ENCODE data around the gene MXRA8. TPM values are rescaled to one million over a fixed set of nuclear protein-coding genes. Genes with fewer than 3 reads are reported as not detected.
A peak's percentile ranks its signal among the peaks of the same experiment; 100 is the strongest.

Gene MXRA8
- total RNA-seq, 1 donor from 2014 or later = not detected

DNA sequence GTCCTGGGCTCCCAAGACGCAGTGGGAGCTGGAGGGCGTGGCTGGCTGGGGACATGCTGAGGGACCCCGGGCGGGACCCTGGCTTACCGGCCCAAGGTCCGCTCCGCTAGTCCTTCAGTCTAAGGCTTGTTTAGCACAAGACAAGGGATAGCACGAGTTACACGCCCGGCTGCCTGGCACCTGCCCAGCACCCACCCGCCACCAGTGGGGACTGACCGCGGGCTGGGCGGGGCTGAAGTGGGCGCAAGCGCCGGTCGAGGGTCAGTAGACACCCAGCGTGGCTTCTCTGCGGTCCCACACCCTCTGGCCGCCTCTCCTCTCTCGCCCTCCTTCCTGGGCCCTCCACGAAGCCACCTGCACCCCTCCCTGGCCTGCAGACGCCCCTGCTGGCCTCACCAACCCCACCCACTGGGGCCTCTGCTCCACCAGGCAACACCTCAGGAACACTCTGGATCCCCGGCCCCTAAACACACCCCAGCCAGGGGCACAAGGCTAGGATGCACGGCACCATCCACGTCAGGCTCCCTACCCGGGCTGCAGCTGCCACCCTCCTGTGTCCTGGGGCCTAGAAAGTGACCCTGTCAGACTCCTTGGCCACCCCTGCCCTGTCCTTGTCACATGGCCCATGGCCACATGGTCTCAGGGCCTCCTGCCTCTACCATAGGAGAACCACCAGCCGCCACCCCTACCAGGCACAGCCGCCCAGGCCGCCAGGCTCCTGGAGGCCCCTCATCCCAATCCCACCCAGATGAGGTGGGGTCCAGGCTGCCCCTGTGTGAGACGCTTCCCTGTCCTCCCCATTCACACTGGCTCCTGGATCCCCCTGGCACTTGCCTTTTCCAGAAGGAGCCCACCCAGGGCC, 21.2 kb downstream of the MXRA8 start:
- no peak for DNase-seq (ENCODE audit: low read depth in 2 of 2)

DNA sequence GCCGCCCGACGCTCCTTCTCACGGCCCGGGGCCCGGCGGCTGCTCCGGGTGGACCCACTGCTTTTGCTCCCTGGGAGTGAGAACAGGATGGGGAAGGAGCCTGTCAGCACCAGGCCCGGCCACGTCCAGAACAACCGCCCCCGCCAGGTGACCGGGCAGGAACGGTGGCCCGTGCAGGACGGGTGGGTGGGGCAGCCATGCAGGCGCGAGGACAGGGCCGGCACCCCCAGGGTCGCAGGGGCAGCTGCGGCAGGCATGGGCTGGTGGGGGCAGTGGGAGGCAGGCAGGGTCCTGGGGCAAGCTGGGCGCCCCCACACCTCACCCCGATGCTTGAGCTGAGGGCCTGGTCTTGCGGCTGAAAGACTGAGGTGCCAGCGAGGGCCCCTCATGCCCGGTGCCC, 21.9 kb downstream of the MXRA8 start:
- no peak for DNase-seq (ENCODE audit: low read depth in 2 of 2)

DNA sequence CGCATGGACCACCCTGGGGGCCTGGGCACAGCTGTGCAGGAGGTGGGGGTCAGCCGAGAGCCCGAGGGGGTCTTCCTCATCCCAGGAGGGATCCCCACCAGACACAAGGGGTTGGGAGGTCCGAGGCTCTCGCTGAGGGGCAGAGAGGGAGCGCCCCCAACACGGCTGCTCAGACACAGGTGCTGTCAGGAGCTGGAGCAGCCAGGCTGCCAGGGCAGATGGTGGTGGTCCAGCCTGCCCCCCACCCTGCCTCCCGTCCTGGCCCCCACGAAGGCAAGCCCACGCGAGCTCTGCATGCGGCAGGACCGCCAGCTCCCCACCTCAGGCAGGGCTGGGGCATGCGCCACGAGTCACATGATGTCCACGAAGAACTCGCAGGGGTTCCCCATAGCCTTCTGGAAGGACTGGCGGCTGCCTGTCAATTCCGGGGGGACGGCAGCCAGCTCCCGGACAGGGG, 22.5 kb downstream of the MXRA8 start:
- DNase-seq (ENCODE audit: low read depth in 2 of 2) = no peak

- no peak for DNase-seq (ENCODE audit: low read depth in 2 of 2)
Observed at GRCh38 chr1:1335283-1335682, 23.1 kb downstream of the MXRA8 start.

DNA sequence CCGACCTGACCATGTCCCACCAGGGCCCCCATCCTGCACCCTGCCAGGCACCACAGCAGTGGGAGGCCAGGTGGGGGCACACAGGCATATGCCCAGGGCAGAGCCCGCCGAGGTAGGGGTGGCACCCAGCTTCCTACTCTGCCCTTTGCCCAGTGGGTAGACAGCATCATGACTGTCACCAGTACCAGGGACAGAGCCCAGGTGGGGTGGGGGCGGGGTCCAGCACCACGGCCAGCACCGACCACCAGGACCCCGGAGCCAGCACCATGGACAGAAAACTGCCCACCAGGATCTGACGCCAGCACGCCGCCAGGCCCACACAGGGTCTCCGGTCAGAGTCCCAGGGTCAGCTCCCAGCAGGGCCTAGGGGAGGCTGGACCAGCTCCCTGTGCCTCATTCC, 23.5 kb downstream of the MXRA8 start:
- DNase-seq (ENCODE audit: low read depth in 2 of 2) = no peak

DNA sequence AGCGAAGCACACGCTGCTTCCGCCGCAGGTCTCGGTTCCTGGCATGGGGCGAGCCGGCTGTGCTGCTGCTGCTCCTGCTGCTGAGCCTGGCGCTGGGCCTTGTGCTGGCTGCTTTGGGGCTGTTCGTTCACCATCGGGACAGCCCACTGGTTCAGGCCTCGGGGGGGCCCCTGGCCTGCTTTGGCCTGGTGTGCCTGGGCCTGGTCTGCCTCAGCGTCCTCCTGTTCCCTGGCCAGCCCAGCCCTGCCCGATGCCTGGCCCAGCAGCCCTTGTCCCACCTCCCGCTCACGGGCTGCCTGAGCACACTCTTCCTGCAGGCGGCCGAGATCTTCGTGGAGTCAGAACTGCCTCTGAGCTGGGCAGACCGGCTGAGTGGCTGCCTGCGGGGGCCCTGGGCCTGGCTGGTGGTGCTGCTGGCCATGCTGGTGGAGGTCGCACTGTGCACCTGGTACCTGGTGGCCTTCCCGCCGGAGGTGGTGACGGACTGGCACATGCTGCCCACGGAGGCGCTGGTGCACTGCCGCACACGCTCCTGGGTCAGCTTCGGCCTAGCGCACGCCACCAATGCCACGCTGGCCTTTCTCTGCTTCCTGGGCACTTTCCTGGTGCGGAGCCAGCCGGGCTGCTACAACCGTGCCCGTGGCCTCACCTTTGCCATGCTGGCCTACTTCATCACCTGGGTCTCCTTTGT, 24.7 kb downstream of the MXRA8 start:
- no peak for DNase-seq (ENCODE audit: low read depth in 2 of 2)

- DNase-seq (ENCODE audit: low read depth in 2 of 2) = no peak
Observed at GRCh38 chr1:1332774-1333480, 25.4 kb downstream of the MXRA8 start.

DNA sequence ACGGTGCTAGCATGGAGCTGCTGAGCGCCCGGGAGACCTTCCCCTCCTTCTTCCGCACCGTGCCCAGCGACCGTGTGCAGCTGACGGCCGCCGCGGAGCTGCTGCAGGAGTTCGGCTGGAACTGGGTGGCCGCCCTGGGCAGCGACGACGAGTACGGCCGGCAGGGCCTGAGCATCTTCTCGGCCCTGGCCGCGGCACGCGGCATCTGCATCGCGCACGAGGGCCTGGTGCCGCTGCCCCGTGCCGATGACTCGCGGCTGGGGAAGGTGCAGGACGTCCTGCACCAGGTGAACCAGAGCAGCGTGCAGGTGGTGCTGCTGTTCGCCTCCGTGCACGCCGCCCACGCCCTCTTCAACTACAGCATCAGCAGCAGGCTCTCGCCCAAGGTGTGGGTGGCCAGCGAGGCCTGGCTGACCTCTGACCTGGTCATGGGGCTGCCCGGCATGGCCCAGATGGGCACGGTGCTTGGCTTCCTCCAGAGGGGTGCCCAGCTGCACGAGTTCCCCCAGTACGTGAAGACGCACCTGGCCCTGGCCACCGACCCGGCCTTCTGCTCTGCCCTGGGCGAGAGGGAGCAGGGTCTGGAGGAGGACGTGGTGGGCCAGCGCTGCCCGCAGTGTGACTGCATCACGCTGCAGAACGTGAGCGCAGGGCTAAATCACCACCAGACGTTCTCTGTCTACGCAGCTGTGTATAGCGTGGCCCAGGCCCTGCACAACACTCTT, 26.2 kb downstream of the MXRA8 start:
- no peak for DNase-seq (ENCODE audit: low read depth in 2 of 2)

DNA sequence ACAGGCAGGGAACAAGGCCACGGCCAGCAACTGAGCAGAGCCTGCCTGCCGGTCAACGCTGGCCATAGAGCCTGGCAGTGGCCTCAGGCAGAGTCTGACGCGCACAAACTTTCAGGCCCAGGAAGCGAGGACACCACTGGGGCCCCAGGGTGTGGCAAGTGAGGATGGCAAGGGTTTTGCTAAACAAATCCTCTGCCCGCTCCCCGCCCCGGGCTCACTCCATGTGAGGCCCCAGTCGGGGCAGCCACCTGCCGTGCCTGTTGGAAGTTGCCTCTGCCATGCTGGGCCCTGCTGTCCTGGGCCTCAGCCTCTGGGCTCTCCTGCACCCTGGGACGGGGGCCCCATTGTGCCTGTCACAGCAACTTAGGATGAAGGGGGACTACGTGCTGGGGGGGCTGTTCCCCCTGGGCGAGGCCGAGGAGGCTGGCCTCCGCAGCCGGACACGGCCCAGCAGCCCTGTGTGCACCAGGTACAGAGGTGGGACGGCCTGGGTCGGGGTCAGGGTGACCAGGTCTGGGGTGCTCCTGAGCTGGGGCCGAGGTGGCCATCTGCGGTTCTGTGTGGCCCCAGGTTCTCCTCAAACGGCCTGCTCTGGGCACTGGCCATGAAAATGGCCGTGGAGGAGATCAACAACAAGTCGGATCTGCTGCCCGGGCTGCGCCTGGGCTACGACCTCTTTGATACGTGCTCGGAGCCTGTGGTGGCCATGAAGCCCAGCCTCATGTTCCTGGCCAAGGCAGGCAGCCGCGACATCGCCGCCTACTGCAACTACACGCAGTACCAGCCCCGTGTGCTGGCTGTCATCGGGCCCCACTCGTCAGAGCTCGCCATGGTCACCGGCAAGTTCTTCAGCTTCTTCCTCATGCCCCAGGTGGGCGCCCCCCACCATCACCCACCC, 27.0 kb downstream of the MXRA8 start, which contains the start of gene TAS1R3:
Gene TAS1R3, plus strand, starts transcription at position 213 of the 898 bp plus-strand sequence. Its CDS starts 66 bp downstream, at position 279.
- DNase-seq (ENCODE audit: low read depth in 2 of 2) = no peak

DNA sequence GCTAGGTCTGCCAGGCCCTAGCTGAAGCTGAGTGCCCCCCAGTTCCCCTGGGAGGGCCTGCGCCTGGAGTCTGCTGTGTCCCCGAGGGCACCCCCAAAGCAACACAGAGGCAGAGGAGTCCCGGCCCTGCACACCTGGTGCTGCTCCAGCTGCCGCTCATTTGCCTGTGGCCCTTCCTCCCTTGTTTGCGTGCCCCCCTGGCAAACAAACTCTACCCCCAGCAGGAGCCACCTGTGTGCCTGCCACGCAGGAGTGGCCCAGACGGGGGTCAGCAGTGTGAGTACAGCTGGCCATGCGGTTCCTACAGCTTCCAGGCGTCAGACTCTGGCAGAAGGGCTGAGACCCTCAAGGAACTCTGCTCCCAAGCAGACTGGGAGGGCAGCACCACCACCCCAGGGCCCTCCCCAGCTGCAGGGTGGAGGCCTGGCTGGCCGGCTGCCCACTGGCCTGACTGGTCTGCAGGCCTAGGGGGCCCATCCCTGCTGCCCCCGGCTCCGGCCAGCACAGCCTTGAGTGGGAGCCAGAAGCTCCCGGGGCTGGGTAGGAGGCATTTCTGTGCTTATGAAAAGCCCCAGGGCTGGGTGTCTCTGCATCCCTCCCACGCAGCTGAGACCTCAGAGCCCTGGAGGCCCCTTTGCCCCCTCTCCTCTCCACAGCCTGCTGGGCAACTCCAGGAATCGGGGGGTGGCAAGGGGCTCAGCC, 27.8 kb downstream of the MXRA8 start:
- no peak for DNase-seq (ENCODE audit: low read depth in 2 of 2)

GRCh38 chr1:1329304-1330210, 28.8 kb downstream of the MXRA8 start:
- no peak for DNase-seq (ENCODE audit: low read depth in 2 of 2)

- no peak for DNase-seq (ENCODE audit: low read depth in 2 of 2)
Observed at GRCh38 chr1:1328254-1328653, 30.1 kb downstream of the MXRA8 start.

GRCh38 chr1:1327291-1327690, 31.1 kb downstream of the MXRA8 start:
- no peak for DNase-seq (ENCODE audit: low read depth in 2 of 2)

DNA sequence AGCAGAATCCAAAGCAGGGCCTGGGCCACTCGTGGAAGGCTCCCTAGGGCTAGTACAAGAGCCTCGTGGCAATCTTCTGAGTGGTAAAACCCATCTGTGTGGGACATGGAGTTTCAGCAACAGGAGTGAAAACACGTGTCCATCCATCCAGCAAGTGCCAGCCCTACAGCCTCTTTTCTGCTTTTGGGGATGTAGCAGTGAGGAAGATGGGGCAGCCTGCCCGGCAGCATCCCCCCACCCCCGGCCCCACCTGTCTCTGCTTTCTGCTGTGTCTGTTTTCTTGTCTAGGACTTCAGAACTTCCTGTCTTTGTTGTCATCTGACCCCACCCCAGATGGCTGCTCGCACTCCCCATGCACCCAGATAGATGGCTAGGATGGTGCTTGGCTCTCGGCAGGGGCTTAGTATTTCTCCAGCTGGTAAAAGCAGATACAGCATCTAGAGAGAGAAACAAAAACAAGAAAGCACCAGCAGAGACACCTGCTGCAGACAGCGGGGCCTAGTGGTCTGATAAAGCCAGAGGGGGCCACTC, 32.2 kb downstream of the MXRA8 start:
- DNase-seq (ENCODE audit: low read depth in 2 of 2) = no peak

DNA sequence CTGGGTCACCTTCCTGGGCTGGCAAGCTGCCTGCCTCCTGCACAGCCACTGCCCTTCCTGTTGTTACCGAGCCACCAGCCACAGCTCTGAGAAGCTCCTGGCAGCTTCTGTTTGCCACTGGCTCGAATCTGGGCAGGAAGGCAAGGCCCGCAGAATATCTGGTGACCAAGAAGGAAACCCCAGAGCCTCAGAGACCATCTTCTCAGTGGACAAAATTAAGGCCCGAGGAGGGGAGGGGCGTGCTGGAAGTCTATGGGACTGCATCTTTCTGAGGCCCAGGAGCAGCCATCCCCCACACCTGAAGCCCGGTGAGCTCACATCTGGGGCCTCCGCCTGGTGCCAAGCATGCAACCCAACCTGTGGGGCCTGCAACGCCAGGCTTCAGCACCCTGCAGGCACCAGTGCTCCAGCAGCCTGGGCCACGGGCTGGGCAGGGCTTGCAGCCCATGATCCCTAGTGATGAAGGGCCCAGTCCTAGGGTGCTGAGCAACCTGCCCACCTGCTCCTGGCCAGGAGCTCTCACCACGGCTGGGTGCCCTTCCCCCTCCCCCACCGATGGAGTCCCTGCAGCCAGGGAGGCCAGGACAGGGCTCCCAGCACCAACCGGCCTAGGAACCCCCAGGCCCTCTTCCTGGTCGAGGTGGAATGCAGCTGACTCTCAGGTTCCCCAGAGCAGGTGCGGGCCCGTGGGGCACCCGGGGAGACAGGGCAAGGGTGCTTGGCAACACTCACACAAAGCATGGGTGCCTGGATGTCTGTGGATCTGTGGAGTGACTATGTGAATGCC, 32.9 kb downstream of the MXRA8 start:
- DNase-seq (ENCODE audit: low read depth in 2 of 2) = peak; percentile 30 to 67

DNA sequence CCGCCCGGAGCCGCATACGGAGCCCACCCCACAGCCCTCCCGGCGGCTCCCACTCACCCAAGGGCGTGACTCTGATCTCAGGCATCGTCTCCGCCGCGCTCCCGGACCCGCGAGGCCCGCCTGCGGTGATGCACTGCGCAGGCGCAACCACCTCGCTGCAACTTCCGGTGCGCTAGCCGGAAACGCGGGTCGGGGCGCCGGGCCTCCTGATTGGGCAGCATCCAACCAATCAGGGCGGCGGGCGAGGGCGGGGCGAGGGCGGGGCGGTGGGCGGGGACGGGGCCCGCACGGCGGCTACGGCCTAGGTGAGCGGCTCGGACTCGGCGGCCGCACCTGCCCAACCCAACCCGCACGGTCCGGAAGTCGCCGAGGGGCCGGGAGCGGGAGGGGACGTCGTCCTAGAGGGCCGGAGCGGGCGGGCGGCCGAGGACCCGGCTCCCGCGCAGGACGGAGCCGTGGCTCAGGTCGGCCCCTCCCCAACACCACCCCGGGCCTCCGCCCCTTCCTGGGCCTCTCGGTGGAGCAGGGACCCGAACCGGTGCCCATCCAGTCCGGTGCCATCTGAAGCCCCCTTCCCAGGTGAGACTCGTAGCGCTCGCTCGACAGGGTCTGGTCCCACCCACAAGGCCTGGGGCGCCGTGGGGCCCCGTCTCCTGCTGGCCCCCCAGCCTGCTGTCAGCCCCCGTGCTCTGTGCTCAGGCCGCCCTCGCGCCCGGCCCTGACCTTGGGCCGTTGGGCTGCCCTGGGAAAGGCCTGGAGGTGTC, 33.6 kb downstream of the MXRA8 start, which contains the start of the genes CPTP and INTS11:
Gene CPTP, plus strand, starts transcription at position 279 of the 764 bp plus-strand sequence. CDS start 2,109 bp downstream, outside the sequence.
Gene INTS11, minus strand, starts transcription at position 137 of the 764 bp plus-strand sequence. Its CDS starts 52 bp downstream, at position 85.
- peak; percentile 77 to 92 for DNase-seq (ENCODE audit: low read depth in 2 of 2)

Measured in dermis microvascular lymphatic vessel endothelial cell (primary cell).